SK-N-DZ (cell line): Measurements from ENCODE around the gene SRM.
"Not testable (repeated sequence)": the region's sequence is repeated elsewhere in the genome, so short reads cannot be mapped to it uniquely, and the experiment has no call there.

Experiments used
- DNase-seq: peaks from one replicate; pipeline ENCODE4 v3.0.0-alpha.2; 2015; ENCODE audit warnings: low spot score

SRM gene

DNA sequence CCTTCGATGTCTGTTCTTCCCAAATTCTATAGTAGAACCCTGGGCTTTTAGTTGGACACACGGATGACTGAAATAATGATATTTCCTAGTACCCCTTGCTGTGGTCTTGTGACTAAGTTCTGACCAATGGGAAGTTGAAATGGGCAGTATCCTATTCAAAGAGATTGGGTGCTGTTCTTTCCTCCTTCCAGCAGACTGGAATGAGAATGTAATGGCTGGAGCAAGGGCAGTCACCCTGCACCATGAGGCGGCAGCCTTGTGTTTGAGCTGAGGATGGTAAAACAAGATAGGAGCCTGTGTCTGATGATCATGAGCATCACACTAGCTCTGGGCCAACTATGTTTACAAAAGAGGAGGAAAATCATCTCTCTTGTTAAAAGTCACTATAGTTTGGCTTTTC is 5.1 kb upstream of the SRM start:
- DNase-seq = no peak

DNA sequence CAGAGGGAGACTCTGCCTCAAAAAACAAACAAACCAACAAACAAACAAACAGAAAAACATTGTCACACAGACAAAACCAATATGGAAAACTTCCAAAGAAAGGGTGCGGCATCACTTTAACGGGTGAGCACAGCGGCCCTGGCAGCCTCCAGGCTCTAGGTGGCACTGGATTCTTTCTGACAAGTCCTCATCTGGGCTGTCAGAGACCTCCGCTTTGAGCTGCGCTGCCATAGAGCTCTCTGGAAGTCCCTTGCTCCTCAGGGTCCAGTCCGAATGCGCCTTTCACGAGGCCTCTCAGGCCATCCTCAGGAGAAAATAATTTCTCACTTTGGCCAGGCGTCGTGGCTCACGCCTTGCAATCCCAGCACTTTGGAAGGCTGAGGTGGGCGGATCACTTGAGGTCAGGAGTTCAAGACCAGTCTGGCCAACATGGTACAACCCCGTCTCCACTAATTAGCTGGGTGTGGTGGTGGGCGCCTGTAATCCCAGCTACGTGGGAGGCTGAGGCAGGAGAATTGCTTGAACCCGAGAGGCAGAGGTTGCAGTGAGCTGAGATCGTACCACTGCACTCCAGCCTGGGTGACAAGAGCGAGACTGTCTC is 4.2 kb upstream of the SRM start:
- DNase-seq = not testable (repeated sequence)

DNA sequence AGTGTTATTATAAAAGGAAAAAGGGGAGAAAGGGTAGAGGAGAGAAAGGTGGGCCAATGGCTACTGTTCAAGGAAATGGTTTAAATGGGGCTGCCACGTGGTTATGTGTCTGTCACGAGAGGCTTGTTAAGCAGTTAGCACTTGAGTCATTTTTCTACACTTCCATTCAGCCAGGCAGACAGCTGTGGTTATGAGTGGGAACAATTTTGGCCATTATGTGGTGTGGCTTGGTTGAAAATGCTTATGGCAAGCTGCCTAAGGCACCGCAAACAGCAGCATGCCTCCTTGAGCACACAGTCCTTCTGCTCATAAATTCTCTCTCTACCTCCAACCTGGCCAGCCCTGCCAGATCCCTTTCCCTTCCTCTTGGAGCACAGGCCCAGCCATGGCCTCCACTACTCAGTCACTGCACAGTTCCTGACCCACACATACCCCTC is 3.2 kb upstream of the SRM start:
- DNase-seq = no peak

DNA sequence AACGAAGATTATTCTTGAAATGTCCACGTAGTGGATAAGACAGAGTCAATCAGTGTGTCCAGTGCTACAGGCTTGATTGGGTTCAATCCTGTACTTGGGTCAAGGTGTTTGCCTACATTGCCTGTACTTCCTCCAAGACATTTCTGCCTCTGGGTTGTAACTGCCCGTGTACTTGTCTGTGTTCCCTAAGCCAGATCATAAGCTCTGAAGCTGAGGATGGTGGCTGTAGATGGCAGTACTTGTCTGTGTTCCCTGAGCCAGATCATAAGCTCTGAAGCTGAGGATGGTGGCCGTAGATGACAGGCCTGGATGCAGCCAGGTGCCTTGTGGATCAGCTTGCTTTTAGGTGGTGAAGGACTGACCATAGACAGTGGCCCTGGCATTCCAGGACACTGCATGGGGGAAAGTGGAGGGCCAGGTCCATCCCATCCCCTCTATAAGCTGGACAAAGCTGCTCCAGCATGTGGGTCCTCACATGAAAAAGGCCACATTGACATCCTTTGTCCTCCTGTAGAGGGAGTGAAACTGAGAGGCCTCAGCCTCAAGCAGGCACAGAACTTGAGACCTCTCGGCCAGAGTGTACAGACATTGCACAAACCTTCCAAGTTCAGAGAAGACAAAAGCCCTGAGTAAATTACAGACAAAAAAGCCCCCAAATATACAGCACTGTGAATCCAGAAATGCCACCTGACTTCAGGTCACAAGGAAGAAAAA is 2.0 kb upstream of the SRM start:
- DNase-seq = no peak

DNA sequence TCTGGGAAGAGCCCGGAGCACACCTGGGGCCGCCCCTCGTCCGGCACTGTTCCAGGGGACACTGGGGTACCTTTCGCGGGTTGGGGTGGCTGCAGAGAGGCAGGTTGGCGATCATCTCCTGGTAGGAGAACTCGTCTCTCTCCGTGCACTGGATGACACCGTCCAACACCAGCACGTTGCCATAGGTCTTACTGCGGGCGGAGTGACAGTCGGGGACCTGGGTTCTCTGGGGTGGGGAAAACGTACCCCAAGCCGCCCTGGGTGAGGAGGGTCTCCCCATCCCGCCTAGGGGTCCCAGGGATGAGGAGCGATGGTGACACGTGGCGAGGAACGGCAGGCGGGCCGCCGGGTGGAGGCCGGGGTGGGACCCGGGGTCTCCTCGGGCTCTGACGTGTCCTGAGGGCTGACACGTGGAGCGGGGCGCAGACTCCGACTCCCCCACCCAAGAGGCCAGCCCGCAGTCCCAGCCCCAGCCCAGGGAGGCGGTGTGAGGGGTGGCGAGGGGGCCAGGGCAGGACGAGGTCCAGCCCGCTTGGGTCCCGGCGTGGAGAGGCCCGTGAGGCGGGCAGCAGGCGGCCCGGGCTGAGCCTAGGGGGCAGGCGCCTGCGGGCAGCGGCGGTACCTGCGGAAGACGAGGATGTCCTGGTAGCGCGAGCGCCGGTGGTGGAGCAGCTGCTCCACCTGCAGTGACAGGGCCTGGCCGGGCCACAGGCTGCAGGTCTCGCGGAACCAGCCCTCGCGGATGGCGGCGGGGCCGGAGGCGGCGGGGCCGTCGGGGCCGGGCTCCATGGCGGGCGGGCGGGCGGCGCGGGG is 457 bp downstream of the SRM start:
- no peak for DNase-seq

DNA sequence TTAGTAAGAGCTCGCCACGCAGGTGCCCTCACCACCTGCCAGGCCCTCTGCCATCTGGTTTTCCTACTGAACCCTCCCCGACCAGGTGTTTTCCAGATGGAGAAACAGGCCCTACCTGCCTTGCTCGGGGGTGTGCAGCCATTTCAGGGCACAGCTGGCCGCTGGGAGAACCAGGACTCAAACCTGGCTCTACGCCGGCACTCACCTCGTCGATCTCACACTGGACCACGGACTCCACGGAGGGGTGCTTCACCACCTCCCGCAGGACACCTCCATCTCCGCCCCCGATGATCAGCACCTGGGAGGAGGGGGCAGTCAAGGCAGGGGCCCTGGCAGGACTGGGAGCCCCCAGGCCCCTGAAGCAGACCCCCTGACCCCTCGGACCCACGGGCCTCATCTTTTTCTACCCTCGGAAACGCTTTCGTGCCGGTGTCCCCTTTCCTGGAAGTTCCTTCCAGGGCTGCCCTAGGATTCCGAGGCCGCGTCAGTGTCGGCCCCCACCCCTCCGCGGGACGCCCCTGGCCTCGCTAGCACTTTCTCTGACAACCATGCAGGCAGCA is 1.1 kb downstream of the SRM start:
- no peak for DNase-seq

DNA sequence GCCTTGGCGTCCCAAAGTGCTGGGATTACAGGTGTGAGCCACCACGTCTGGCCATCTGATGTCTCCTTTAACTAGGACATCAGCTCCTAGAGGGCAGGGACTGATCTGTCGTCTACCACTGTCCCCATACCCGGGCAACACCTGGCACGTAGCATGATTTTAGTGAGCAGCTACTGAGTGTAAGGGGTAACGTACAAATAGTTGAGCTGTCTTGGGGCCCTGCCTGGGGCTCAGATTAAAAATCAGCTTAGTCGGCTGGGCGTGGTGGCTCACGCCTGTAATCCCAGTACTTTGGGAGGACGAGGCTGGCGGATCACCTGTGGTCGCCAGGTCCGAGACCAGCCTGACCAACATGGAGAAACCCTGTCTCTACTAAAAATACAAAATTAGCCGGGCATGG is 1.8 kb downstream of the SRM start:
- DNase-seq = no peak

DNA sequence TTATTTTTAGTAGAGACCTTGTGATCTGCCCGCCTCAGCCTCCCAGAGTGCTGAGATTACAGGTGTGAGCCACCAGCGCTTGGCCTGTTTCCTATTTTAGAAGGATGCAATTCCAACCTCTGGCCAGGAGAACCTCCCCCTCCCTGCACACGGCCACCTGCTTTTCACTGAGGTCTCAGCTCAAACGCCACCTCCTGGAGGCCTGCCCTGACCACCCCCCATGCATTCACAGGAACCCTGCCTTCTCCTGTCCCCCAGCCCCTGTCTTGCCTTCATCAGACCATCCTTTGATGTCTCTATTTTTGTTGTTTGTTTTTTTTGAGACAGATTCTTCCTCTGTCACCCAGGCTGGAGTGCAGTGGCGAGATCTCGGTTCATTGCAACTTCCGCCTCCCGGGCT is 2.3 kb downstream of the SRM start:
- no peak for DNase-seq

DNA sequence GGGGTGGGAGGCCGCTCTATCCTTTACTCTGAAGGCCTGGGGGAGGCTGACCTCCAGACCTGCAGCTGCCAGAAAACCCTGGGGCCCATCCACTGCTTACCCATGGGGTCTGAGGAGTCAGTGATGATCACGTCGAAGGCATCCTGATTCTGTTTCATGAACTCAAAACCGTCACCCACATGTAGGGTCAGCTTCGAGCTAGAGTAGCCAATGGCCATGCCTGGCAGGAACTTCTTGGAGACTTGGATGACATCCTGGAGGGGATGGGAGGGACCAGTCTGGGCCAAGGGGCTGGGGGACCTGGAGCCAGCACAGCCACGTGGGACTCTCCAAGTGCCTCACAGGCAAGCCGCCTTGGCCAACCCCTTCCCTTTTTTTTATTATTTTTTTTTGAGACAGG is 3.3 kb downstream of the SRM start:
- no peak for DNase-seq

DNA sequence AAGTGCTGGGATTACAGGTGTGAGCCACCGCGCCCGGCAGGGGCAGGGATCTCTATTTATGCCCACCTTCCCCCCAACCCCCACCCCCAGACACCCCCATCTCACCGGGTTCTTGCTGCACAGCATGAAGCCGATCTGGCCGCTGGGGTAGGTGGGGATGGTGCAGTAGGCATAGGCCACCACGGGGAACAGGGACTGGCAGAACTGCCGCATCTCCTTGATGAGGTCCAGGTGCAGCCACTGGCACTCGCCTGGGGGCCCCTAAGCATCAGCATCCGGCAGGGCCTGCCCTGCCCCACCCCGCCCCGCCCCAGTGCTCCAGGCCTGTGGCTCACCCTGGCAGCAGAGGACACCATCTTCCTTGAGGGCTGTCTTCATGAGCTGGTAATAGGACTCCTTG is 4.1 kb downstream of the SRM start:
- DNase-seq = no peak

DNA sequence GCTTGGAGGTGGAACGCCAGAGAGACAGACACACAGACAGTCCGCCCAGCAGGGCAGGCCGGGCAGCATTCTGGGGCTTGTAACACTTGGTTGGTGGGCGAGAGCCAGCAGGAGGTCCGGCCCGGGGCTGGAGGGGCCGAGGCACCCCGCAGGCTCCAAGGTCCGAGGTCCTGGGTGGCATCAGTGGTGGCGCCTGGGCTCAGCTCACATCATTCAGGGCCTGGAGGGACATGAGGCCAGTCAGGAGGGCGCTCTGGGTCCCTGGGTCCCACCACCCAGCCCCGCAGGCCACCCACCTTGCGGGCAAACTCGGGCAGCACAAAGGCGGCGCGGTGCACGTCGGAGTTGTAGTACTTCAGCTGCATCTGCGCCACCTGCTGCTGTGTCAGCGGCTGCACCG is 5.2 kb downstream of the SRM start:
- DNase-seq = no peak

DNA sequence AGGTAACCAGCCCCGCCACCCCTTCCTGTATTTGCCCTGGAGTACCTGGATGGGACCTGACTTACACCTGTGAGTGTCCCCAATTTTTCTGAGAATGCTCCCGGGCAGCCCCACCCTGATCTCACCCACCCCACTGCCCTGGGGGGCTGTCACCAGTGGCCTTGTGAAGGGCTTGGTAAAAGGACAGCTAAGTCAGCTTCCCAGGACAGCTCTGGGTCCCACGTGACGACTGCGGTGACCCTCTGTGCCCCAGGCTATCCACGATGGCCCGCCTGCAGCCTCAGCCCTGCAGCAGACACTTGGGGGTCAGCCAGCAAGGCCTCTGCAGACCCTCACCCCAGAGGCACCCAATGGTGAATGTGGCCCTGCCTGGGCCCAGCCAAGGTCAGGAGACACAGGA is 5.6 kb downstream of the SRM start:
- DNase-seq = no peak

DNA sequence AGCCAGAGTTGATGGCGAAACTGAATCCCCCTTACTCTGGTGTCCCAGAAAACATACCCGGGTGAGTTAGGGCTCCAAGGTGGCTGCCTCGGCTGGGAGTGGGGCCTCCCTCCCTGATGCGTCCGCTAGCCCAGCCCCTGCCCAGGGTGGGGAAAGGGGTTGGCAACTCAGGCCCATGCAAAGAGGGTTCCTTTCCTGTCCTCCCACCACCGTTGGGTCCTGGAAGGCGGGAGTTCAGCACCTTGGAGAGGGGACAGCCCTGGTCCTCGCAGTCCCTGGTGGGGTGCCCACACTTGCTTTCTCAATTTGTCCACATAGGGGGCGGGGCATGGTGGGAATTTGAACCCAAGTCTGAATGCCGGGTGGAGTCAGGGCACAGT is 6.1 kb downstream of the SRM start:
- DNase-seq = no peak

DNA sequence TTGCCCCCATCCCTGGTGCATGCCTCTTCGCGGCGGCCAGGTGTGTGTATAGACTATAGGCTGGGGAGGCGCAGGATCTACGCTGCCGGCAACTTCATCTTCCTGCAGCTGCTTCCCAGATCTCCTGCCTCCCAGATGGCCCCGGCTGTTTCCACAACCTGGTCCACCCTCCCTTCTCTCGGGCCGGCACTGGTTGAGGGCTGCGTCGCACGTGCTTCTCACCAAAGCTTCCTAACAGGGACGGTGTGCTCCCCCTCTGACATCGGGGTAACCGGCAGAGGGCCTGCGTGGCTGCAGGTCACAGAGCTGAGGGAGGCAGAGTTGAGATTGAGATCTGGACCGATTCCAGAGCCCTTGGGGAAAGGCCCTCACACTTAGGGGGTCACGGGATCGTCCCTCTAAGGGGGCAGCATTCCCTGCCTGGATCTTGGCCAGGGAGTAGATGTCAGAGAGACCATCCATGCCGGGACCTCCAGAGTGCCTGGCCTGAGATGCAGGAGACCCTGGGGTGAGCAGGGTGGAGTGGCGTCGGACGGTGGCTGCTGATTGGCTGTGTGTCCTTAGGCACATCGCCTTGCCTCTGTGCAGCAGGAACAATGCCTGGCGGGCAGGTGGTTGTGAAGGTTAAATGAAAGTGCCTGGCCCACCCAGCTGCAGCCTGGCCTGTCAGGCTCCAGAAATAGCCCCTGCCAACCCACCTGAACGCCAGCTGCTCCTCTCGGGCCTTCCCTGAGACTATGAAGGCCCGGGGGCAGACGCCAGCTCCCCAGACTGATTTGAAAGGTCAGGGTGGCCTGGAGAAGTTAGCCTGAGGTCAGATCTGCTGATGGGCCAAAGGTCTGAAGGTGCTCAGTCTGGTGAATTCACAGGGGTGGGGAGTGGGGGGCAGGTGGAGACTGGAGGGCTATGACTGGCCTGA is 6.7 kb downstream of the SRM start:
- peak; percentile 69 for DNase-seq

DNA sequence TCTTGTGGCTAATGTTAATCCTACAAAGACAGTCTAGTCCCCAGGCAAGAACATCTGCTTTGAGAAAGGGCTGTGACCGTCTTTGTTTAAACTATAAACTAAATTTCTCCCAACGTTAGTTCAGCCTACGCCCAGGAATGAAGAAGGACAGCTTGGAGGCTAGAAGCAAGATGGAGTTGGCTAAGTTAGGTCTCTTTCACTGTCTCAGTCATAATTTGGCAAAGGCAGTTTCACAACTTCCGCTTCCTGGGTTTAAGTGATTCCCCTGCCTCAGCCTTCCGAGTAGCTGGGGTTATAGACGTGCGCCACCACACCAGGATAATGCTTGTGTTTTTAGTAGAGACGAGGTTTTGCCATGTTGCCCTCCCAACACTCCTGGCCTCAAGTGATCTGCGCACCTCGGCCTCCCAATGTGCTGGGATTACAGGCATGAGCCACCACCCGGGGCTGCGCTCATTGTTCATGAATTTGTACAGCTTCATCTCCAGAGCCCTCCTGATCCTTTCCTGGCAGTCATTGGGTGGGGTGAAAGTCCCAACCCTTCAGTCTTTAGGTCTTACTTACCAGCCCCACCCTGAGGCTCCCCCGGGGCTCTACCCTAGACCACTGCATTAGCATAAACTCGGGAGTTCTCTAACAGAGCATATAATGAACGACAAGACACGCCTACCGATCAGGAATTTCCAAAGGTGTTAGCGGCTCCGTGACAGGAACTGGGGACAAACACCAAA is 7.9 kb downstream of the SRM start:
- DNase-seq = peak; percentile 16

DNA sequence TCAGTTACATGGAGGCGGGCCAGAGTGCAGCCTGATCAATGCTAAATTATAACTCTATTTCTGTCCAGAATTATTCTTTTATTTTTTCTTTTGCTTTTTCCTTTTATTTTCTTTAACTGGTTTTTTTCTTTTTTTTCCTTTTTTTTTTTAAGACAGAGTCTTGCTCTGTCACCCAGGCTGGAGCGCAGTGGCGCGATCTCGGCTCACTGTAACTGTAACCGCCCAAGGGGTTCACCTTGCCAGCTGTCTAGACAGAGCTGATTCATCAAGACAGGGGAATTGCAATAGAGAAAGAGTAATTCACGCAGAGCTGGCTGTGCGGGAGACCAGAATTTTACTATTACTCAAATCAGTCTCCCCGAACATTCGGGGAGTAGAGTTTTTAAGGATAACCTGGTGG is 8.7 kb downstream of the SRM start:
- DNase-seq = not testable (repeated sequence)

DNA sequence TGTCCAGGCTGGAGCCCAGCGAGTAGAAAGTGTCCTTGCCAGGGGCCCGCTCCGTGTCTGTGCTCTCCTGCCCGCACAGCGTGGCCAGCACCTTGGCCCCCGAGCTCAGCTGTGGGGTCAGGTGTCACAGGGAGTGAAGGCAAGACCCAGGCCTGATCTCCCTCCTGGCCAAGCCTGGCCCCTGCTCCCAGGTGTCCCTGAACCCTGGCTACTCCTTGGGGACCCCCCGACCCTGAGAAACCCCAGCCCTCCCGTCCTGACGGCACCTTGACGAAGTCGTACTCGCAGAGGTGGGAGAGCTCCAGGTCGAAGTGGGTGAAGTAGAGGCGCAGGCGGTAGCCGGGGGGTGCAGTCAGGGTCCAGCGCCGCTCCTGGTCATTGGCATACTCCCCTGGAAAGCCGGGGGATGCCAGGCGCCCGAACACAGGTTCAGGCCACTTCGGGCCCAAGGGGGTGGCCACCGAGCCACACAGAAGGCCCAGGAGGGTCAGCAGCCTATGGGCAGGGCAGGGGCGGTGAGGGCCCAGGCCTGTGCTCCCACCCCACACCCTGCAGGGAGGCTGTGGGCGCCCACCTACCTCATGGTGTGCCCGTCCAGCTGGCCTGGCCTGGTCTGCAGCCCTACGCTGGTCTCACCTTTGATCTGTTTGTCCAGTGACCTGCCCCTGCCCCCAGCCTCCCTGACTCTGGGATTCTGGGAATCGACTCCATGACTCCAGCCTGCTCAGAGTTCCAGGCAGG is 13.0 kb downstream of the SRM start, which contains the start of gene MASP2:
MASP2 (minus strand) TSS at position 615 of the 741 bp plus-strand sequence; CDS start at position 583, 32 bp downstream.
- DNase-seq = no peak

DNA sequence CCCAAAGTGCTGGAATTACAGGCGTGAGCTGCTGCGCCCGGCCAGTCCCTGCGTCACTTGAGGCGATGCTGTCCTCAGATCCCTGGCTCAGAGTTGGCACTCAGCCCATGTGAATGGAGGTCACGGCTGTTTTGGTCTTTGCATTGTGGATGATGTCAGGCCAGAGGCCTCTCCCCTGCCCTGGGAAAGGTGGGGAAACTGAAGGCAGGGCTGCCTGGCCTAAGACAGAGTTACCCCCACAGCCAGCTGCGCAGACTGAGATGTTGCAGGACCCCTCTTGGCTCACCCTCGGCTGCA is 13.6 kb downstream of the SRM start:
- no peak for DNase-seq

DNA sequence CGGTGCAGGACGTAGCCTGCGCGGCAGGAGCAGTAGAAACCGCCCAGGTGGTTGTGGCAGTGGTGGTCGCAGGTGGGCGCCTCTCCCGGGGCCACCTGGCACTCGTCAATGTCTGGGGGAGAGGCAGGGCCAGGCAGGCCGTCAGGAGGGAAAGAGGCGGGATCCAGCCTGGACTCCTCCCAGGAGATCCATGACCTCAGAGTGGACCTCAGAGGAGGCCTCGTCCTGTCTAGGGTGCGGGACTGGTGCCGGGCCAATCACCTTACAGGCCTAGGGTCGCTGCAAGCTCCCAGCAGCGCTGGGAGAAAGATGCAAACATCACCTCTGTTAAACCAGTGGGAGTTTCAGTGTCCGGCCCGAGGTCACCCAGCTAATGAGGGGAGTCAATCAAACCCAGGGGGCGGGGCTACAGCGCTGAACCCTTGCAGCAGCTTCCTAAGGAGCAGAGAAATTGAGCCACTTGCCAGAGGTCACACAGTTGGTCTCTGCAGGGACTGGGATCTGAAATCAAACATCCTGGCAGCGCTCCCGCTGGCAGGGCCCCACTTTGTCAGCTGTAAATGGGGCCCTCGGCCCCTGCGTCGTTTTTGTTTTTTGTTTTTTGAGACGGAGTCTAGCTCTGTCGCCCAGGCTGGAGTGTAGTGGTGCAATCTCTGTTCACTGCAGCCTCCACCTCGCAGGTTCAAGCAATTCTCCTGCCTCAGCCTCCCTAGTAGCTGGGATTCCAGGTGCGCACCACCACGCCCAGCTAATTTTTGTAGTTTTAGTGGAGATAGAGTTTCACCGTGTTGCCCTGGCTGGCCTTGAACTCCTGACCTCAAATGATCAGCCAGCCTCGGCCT is 14.2 kb downstream of the SRM start:
- peak; percentile 69 for DNase-seq
